Prostate gland (tissue), 2 donors: ENCODE data around the gene ARIH1. TPM values are rescaled to one million over a fixed set of nuclear protein-coding genes. Genes with fewer than 3 reads are reported as not detected.

Source experiments
- DNase-seq: peaks from one replicate; pipeline ENCODE4 v3.0.0-alpha.2; 2019; ENCODE audit warnings: low spot score
- H3K27ac ChIP-seq, 2 donors: fragments of 200-600 bp; sonication (generic); 2 replicates each; pipeline ENCODE4 v1.5.1; 2017 to 2019
- H3K27me3 ChIP-seq: fragments of 200-600 bp; sonication (generic); replicated peaks from 2 replicates; pipeline ENCODE4 v1.5.1; 2019; ENCODE audit not compliant: insufficient read depth
- H3K36me3 ChIP-seq, 2 donors: fragments of 200-600 bp; sonication (generic); 1 replicate in 1 of 2; 2 replicates in 1 of 2; pipeline versions ENCODE4 v1.5.1 to v1.8.1; 2017 to 2019
- H3K4me1 ChIP-seq: fragments of 200-600 bp; sonication (generic); replicated peaks from 2 replicates; pipeline ENCODE4 v1.5.1; 2019
- H3K4me3 ChIP-seq, 2 donors: fragments of 200-600 bp; sonication (generic); 2 replicates each; pipeline ENCODE4 v1.5.1; 2017 to 2019
- H3K9me3 ChIP-seq: fragments of 200-600 bp; sonication (generic); 2 replicates; pipeline ENCODE4 v1.5.1; 2017
- CTCF ChIP-seq, 4 experiments: fragments of 200-600 bp in 2 of 4; fragments of 450-650 bp in 2 of 4; sonication (generic) in 2 of 4; IDR thresholded peaks; 1 replicate in 3 of 4; 2 replicates in 1 of 4; pipeline ENCODE4 v1.5.1; 2016 to 2019; ENCODE audit warnings: antibody characterized with exemption in 4 of 4, mild to moderate bottlenecking in 2 of 4, moderate library complexity in 2 of 4
- POLR2A ChIP-seq: fragments of 450-650 bp; IDR thresholded peaks from one replicate; pipeline ENCODE4 v1.6.1; 2016; ENCODE audit warnings: antibody characterized with exemption, mild to moderate bottlenecking
- POLR2AphosphoS5 ChIP-seq: sonication (generic); formaldehyde crosslinking; IDR thresholded peaks from one replicate; pipeline ENCODE4 v1.6.1; 2017; ENCODE audit warnings: antibody characterized with exemption
- WGBS: methylation state at CpG from one replicate; pipeline ENCODE4 v1.1.5; 2018; 5-methylcytosine and 5-hydroxymethylcytosine counted together
- intact Hi-C: fragments of 100-400 bp; cut with DNase I; formaldehyde crosslinking; loops from one replicate; pipeline ENCODE4 v1.14.2; 2022
- total RNA-seq, 2 donors: library from RNA; depleted of rRNA; stranded (reverse); fragments of >200 nt; gene quantifications; one replicate each; pipeline ENCODE4 v1.1.0, GENCODE V29; 2016

ARIH1 gene
- total RNA-seq, 2 donors from 2014 or later = 35.7 to 38.7 TPM

GRCh38 chr15:72579814-72580213, 105.7 kb downstream of the ARIH1 start:
- no peaks in the 10 kb centered on the region for H3K9me3 ChIP-seq
- peaks cover 3 to 4% of the 10 kb centered on the region in 2 donors for H3K36me3 ChIP-seq

GRCh38 chr15:72584006-72584405, 109.9 kb downstream of the ARIH1 start:
- TF ChIP-seq POLR2AphosphoS5 = no peak
- TF ChIP-seq POLR2A = no peak
- DNase-seq = no peak
- Histone ChIP-seq H3K27ac (no peak overlapping the region), H3K36me3 (peaks cover 3 to 4% of the 10 kb centered on the region in 2 donors), H3K9me3 (no peaks in the 10 kb centered on the region), H3K27me3 (no peaks in the 10 kb centered on the region), H3K4me3 (no peak overlapping the region), H3K4me1 (no peaks in the 10 kb centered on the region)
- 92% methylated on average over 4 of the region's 4 CpGs for WGBS
- intact Hi-C loops = no loop called here

More at GRCh38 chr15:72579814-72580213, 105.7 kb downstream of the ARIH1 start:
- no peak overlapping the region for H3K27ac ChIP-seq
- H3K4me1 ChIP-seq = no peaks in the 10 kb centered on the region
- H3K4me3 ChIP-seq = no peak overlapping the region
- H3K27me3 ChIP-seq = no peaks in the 10 kb centered on the region
- DNase-seq = no peak
- WGBS = over 99% methylated on average over 3 of the region's 3 CpGs
- no peak for TF ChIP-seq CTCF (IDR thresholded peaks at IDR 0.05)
- no peak for TF ChIP-seq POLR2A
- TF ChIP-seq POLR2AphosphoS5 = no peak
- intact Hi-C loops = no loop called here

GRCh38 chr15:72585025-72585424, 110.9 kb downstream of the ARIH1 start:
- WGBS = 96% methylated on average over 2 of the region's 2 CpGs
- Histone ChIP-seq H3K4me3 (no peak overlapping the region), H3K27ac (no peak overlapping the region), H3K9me3 (no peaks in the 10 kb centered on the region), H3K36me3 (peaks cover 3 to 4% of the 10 kb centered on the region in 2 donors), H3K27me3 (no peaks in the 10 kb centered on the region), H3K4me1 (no peaks in the 10 kb centered on the region)
- no peak for TF ChIP-seq CTCF (IDR thresholded peaks at IDR 0.05)
- TF ChIP-seq POLR2A = no peak
- no peak for TF ChIP-seq POLR2AphosphoS5
- intact Hi-C loops = no loop called here
- no peak for DNase-seq

GRCh38 chr15:72585476-72586058, 111.4 kb downstream of the ARIH1 start:
- intact Hi-C loops = no loop called here
- no peak overlapping the region for H3K27ac ChIP-seq
- WGBS = 69% methylated on average over 1 of the region's 1 CpG
- H3K27me3 ChIP-seq = no peaks in the 10 kb centered on the region
- H3K4me3 ChIP-seq = no peak overlapping the region
- TF ChIP-seq CTCF (IDR thresholded peaks at IDR 0.05) (peak in 1 of 4 experiments; percentile 18), POLR2AphosphoS5 (no peak), POLR2A (no peak)
- peaks cover 3 to 4% of the 10 kb centered on the region in 2 donors for H3K36me3 ChIP-seq
- no peaks in the 10 kb centered on the region for H3K4me1 ChIP-seq
- DNase-seq = no peak
- H3K9me3 ChIP-seq = no peaks in the 10 kb centered on the region

- Histone ChIP-seq H3K4me1 (no peaks in the 10 kb centered on the region), H3K9me3 (no peaks in the 10 kb centered on the region), H3K27me3 (no peaks in the 10 kb centered on the region), H3K4me3 (no peak overlapping the region), H3K36me3 (peaks cover 0 to 3% of the 10 kb centered on the region in 2 donors), H3K27ac (no peak overlapping the region)
- no peak for DNase-seq
- TF ChIP-seq POLR2AphosphoS5 = no peak
- TF ChIP-seq CTCF (IDR thresholded peaks at IDR 0.05) = no peak
- no peak for TF ChIP-seq POLR2A
- intact Hi-C loops = no loop called here
- WGBS = 98% methylated on average over 3 of the region's 3 CpGs
These were observed 114.0 kb downstream of the ARIH1 start for GRCh38 chr15:72588096-72588495.
